Cardiac muscle cell (in vitro differentiated cells and primary cell): ENCODE results near the gene ZNF814. TPM values are rescaled to one million over a fixed set of nuclear protein-coding genes. Genes with fewer than 3 reads are reported as not detected.
"Not testable (repeated sequence)": the region's sequence is repeated elsewhere in the genome, so short reads cannot be mapped to it uniquely, and the experiment has no call there.

Experiments
- DNase-seq, 2 donors: peaks; one replicate each; pipeline versions ENCODE4 v3.0.0 to v3.0.0-alpha.2; 2010 to 2017; ENCODE audit warnings: low read depth in 1 of 2, low spot score in 1 of 2
- H3K27ac ChIP-seq: fragments of 200-600 bp; sonication (generic); 2 replicates; pipeline ENCODE4 v1.5.1; 2016
- H3K27me3 ChIP-seq: fragments of 200-600 bp; sonication (generic); 2 replicates; pipeline ENCODE4 v1.6.0; 2016; ENCODE audit warnings: control low read depth
- H3K36me3 ChIP-seq: fragments of 200-600 bp; sonication (generic); 2 replicates; pipeline ENCODE4 v1.5.1; 2016; ENCODE audit warnings: control low read depth
- H3K4me1 ChIP-seq: fragments of 200-600 bp; sonication (generic); 2 replicates; pipeline ENCODE4 v1.8.1; 2017; ENCODE audit warnings: low read depth, mild to moderate bottlenecking, mixed run types
- H3K4me3 ChIP-seq: fragments of 200-600 bp; sonication (generic); 2 replicates; pipeline ENCODE4 v1.5.1; 2016; ENCODE audit warnings: mild to moderate bottlenecking
- H3K9me3 ChIP-seq: fragments of 200-600 bp; sonication (generic); 2 replicates; pipeline ENCODE4 v1.5.1; 2017; ENCODE audit warnings: low read depth, mild to moderate bottlenecking, control low read depth
- CTCF ChIP-seq: IDR thresholded peaks from 2 replicates; pipeline ENCODE4 v1.5.1; 2012; ENCODE audit warnings: low read depth, mild to moderate bottlenecking, low read length
- polyA plus RNA-seq: library from polyadenylated mRNA; unstranded; fragments of >200 nt; fragmentation: Nextera tagmentation; extraction: Ambion mirVana; gene quantifications from 2 replicates; pipeline ENCODE4 v1.2.1, GENCODE V29; 2016
- total RNA-seq: library from RNA; depleted of rRNA; stranded (reverse); fragments of >200 nt; gene quantifications from 2 replicates; pipeline ENCODE4 v1.2.3, GENCODE V29; 2016

The ZNF814 gene
- total and polyA plus RNA-seq, 2 experiments from 2014 or later: 14.8 to 45.7 TPM

DNA sequence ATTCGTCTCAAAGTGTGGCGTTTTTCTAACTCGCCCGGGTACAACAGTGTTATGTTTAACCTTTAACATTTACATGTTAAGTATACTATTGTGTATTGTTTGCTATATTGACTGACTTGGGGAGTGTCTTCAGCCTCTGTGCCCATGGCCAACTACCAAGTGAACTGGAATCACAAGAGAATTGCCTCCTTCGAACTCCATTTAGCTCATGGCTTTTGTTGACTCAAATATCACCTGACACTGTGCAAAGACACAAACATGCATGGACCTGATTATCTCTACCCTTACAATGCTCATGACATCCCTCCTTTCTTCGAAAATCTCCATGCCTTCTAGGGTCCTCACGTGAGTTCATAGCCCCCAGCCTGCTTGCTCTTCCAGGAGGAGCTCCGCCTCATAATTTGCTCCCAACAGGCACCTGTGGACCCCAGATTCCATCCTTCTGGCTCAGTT, 704 bp downstream of the ZNF814 start:
- H3K27ac ChIP-seq: peak overlapping the region; percentile 91
- H3K9me3 ChIP-seq: no peaks in the 10 kb centered on the region
- H3K4me1 ChIP-seq: peaks cover 20% of the 10 kb centered on the region
- no peaks in the 10 kb centered on the region for H3K27me3 ChIP-seq
- H3K36me3 ChIP-seq: no peaks in the 10 kb centered on the region
- no peak for TF ChIP-seq CTCF
- H3K4me3 ChIP-seq: peak overlapping the region; percentile 66
- DNase-seq: peak in 1 of 2 donors; percentile 9

- Histone ChIP-seq H3K9me3 (no peaks in the 10 kb centered on the region), H3K4me3 (peak overlapping the region; percentile 66), H3K4me1 (peaks cover 20% of the 10 kb centered on the region), H3K27ac (peak overlapping the region; percentile 91), H3K27me3 (no peaks in the 10 kb centered on the region), H3K36me3 (no peaks in the 10 kb centered on the region)
- TF ChIP-seq CTCF: no peak
- DNase-seq: peak; percentile 50 to 53
Measured at GRCh38 chr19:57887195-57887941, 1.5 kb downstream of the ZNF814 start.

- peaks cover 20% of the 10 kb centered on the region for H3K4me1 ChIP-seq
- no peak overlapping the region for H3K4me3 ChIP-seq
- H3K9me3 ChIP-seq: no peaks in the 10 kb centered on the region
- peak in 1 of 2 donors; percentile 62 for DNase-seq
- no peaks in the 10 kb centered on the region for H3K36me3 ChIP-seq
- TF ChIP-seq CTCF: no peak
- H3K27ac ChIP-seq: peak overlapping the region; percentile 91
- H3K27me3 ChIP-seq: no peaks in the 10 kb centered on the region
Measured at GRCh38 chr19:57886046-57886445, 2.8 kb downstream of the ZNF814 start.

- H3K36me3 ChIP-seq: peaks cover 12% of the 10 kb centered on the region
- H3K4me1 ChIP-seq, DNase-seq, H3K27ac ChIP-seq, H3K27me3 ChIP-seq, H3K9me3 ChIP-seq, H3K4me3 ChIP-seq: not testable (repeated sequence)
Measured at GRCh38 chr19:57873883-57874799, 14.7 kb downstream of the ZNF814 start.

DNA sequence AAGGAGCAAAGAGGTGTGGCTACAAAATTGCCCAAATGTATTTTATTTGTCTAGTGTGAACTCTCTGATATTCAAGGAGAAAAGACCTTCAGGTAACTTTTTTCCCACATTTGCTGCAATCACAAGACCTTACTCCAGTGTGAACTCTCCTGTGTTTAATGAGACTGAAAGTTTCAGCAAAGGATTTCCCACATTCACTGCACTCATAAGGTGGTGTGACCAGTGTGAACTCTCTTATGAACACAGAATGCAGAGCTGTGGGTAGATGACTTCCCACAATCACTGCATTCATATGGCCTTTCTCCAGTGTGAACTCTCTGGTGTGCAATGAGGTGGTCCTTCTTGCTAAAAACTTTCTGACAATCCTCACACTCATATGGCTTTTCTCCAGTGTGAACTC, 16.4 kb downstream of the ZNF814 start:
- no peak for DNase-seq
- Histone ChIP-seq H3K27me3 (no peaks in the 10 kb centered on the region), H3K36me3 (peaks cover 19% of the 10 kb centered on the region), H3K4me1 (no peaks in the 10 kb centered on the region), H3K9me3 (no peaks in the 10 kb centered on the region), H3K27ac (no peak overlapping the region), H3K4me3 (no peak overlapping the region)
- TF ChIP-seq CTCF: no peak
